Stimulated activated CD4-positive, alpha-beta T cell treated with anti-CD3 and anti-CD28 coated beads, Interleukin-4, amount 100 ng/mL, for 24 hours (primary cell): Measurements from ENCODE around the gene ACTBL2.
"Not testable (repeated sequence)": the region's sequence is repeated elsewhere in the genome, so short reads cannot be mapped to it uniquely, and the experiment has no call there.

Experiments used
- DNase-seq: peaks from one replicate; pipeline ENCODE4 v3.0.0-alpha.2; 2020

ACTBL2 gene

DNA sequence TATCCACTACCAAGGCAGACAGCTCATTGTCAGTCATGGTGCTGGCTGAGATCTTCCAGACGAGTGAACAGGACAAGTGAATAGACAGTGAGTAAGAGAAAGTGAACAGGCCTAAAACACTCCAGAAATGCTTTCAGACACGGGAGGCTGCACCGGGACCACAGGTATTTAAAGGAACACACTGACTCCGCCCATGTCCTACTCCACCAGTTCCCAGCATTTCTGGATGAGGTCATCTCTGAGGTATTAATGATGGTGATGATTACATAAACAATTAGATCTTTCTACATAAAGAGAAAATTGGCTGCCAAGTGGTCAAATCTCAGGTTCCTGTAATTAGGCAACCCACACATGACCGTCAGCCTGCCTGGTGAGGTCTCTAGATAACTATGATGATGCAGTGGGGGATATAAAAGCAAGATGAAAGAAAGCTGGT lies at the start of gene ACTBL2:
TSS of gene ACTBL2 (minus strand) at position 141 of the 436 bp plus-strand sequence. CDS start at position 37, 104 bp downstream.
- DNase-seq, result no peak

DNA sequence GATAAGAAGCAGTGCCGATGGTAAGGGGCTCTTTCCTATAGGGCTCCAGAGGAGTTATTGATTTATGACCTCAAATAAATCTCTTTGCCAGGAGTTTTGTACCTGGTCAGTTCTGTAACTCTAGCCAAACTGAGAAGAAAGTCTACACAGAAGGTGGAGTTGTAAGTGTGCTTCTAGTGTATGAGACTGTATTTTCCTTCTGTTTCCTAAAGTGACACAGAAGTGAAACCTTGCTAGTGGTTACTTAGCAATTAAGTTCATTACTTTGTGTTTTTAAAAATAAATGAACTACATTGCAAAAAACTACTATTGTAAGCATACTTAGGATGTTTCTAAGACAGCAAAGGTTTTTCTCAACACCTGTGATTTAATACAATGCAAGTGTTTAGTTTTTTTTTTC lies 48.7 kb upstream of the ACTBL2 start:
- no peak for DNase-seq

DNA sequence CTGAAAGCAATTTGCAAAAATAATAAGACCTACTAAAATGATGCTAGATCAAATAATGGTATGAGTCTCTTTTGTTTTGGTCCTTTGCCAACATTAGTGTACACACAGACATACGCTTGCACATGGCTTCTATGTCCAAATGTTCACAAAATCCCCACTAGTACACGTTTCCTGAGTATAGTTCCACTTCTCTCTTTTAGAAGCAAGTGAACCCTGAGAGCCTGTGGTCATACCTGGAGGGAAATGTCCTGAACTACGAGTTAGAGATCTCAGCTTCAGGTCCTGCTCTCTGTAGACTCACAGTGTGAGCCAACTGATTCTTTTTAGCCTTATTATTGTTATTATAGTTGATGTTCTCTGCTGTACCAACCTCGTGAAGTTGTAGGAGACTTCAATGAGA lies 47.3 kb upstream of the ACTBL2 start:
- no peak for DNase-seq

DNA sequence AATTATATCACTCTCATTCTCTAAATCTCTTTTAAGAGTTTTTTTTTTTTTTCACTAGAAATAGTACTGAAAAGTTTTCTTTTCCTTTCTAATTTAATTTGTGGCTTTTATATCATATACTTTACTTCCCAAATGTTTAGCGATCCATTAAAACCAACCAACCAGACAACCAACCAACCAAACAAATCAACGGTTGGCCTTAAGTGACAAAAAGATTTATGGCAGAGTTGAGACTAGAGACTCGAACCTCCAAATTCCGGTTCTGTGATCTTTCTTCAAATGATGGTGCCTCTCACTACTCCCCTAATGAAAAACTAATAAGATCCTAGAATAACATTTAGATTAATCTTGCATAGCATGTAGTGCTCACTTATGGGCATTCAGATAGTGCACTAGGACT lies 45.3 kb upstream of the ACTBL2 start:
- no peak for DNase-seq

DNA sequence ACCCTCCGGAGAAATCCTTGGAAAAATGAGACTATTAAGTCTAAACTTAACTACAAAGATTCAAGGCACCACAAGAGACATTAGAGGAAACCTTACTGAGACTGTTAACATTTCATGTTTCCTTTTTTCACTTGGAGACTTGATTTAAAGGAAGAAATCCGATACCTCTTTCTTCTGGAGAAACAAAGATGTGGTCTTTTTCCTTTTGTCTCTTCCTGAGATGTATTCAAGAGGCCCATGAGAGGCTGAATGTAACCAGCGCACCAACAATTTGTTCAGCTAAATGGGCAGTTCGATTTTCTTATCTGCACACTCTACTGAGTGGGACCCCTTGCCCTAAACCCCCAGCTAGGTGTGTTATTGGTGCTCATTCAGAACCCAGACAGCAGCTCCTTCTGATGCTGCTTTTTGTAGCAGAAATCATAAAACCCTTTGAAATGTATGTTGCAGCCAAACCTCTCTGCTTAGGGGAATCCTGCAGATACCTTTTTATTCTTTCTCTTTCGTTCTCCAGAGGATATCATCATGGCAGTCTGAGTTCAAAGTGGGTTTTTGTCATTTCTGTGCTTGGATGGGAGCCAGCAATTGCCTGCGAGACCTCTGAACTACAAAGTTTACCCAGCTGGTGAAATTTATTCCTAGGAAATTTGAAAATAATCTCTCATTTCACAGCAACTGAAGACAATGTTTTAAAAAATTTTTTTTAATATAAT lies 41.9 kb upstream of the ACTBL2 start:
- no peak for DNase-seq

DNA sequence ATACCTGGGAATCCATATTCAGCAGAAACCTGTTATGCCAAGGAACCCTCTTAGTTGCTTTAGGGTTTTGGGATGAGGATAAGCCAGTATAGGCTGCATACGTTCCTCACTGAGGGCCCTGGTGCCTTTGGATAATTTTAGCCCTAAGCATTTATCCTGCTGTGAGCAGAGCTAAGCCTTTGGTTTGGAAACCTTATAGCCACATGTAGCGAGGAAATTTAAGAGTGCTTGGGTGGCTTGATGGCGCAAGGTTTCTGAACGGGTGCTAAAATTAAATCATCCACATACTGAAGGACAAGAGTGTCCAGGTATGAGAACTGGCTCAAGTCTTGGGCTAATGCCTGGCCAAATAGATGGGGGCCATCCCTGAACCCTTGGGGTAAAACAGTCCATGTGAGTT lies 39.9 kb upstream of the ACTBL2 start:
- DNase-seq, result not testable (repeated sequence)

DNA sequence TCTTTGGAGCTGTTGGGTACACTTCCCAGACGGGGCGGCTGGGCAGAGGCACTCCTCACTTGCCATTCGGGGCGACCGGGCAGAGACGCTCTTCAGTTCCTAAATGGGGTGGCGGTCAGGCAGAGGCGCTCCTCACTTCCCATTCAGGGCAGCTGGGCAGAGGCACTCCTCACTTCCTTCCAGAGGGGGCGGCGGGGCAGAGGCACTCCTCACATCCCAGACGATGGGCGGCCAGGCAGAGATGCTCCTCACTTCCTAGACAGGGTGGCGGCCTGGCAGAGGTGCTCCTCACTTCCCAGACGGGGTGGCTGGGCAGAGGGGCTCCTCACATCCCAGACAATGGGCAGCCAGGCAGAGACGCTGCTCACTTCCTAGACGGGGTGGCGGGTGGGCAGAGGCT lies 35.8 kb upstream of the ACTBL2 start:
- not testable (repeated sequence) for DNase-seq

DNA sequence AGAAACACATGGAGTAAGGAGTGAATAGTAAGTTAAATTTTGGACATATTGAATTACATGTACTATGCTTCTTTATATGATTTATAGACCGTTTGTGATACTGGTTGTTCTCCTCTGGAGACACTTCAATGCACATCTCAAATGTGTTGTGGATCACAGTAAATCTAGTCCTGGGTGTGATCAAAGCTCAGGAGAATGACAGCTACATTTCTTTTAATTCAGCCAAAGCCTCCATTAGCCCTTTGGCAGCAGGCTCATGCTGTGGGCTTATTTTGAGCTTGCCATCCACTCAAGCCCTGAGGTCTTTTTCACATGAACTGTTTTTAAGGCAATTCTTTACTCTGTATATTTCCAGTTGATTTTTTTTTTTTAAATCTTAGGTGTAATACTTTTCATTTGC lies 34.6 kb upstream of the ACTBL2 start:
- DNase-seq, result no peak

DNA sequence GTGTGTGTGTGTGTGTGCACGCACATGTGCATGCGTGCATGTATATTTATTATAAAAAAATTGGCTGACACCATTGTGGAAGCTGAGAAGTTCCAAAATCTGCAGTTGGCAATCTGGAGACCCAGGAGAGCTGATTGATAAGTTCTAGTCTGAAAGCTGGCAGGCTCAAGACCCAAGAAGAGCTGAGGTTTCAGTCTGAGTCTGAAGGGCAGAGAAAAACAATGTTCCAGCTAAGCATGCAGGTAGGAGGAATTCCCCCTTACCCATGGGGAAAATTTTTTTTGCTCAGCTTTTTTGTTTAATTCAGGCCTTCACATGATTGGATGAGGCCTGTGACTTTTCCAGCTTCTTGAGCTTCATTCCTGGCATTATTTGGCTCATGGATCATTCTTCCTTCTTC lies 31.2 kb upstream of the ACTBL2 start:
- DNase-seq, result no peak

DNA sequence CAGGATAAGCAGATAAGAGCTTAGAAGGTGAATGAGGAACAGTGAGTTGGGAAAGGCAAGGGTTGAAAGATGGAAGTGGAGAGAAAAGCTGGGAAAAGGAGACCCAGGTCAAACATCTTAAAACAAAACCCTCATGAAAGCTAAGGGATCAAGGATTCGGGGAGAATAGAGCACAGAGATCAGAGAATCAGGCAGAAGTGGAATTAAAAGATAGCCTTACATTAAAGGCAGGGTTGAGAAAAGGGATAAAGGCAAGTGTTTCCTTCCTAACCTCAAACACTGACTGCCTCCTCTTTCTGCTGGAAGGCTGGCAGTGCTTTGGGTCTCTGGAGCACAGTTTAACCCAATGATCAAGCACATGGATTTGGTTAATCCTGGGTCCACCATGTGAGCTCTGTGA lies 28.7 kb upstream of the ACTBL2 start:
- DNase-seq, result no peak

DNA sequence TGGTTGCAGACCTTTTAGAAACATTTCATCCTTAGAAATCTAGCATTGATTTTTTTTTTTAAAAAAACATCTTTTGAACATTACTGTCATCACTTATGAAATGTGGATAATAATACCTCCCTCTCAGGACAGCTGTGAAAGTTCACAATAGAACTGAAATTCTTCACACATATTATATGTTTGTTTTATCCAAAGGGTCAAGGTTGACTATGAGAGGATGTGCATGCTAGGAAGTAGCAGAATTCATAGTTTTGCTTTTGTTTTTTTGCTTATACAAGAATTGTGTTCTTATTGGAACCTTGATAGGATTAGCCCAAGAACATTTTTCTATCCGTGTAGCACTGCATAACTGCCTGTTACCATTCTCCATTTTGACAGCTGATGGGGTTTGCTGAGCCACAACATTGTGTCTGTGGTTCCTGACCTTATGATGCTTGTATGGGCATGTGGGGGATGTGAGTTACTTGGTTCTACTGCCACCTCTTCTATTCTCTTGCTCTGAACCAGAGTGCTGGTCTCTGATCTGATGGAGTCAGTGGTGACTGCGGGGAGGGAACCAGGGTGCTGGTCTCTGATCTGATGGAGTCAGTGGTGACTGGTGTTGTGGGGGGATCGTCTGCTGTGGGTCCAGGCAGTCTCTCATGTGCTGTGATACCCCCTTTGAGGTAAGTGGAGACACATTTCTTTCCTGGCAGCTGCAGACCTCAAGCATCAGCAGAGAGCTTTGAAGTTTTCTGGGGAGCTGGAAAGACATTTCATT lies 27.1 kb upstream of the ACTBL2 start:
- DNase-seq, result no peak

DNA sequence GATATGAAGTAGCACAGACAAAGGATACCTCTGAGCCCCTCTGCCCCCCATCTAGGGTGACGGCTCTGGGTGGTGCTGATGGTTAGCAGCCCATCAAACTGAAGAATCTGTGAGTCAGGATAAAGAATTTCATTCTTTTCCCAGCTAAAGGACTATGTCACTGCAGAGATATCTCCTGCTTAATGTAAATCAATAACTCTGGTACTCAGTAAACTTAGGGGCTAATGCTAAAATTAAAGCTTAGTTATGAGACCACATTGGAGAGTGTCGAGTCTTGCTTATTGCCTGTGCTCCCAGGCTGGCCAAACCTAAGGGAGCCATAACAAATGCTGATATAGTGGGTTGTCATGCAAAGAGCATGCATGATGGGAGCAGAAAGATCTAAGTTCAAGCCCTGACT lies 25.6 kb upstream of the ACTBL2 start:
- no peak for DNase-seq

DNA sequence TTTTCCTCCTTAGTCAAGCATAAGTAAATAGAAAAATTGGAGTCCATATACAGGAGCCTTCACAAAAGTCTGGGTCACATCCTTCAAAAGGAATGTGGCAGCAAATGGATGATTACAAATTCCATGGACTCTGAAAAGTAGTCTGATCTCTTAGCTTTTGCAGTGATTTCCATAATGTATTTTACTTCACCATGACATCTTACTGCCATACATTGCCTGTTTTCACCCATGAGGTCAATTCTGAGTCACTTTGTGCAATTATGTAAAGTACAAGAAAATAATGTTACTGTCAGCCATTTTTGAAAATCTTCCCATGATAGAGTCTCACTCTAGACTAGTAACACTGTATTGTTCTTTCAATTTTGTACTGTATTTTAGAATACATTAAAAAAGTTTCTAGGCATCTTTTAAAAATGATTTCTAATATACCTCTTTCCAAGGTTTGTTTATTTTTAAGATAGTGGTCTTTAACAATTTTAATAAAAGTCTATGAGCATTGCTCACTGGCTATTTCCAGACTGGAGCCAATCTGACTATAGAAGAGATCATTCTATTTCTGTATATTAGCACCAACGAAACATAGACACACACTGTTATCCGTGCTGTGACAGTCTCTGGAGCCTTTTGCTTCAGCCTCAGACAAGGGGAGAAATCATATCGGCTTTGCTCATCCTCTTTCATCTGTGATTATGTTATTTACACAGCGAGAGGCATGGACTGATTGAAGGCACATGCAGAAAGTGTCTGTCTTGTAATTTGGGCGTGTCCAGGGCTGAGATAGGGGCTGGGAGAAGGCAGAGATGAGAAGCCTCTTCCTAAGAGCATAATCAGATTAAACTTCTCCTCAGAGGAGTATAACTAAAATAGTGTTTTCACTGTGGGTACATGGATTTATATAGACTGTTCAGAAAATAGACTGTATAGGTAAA lies 22.9 kb upstream of the ACTBL2 start:
- no peak for DNase-seq

DNA sequence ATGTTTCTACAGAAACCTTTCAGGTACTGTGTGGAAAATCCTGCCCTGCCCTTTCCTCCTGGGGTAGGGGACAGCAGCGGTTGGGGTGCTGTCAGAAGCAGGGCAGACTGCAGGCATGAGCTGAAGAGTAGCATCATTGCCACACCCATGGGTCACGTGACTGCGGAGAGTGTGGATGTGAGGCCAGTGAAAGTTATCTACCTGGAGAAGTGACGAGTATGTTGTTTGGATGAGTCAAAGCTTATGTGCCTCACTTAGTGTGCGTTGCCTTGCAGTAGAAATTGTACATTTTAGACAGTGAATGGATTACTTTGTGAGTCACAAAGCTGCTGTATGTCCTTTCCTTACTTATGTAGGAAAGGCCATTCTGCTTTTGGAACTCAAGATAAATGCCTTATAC lies 21.7 kb upstream of the ACTBL2 start:
- no peak for DNase-seq

DNA sequence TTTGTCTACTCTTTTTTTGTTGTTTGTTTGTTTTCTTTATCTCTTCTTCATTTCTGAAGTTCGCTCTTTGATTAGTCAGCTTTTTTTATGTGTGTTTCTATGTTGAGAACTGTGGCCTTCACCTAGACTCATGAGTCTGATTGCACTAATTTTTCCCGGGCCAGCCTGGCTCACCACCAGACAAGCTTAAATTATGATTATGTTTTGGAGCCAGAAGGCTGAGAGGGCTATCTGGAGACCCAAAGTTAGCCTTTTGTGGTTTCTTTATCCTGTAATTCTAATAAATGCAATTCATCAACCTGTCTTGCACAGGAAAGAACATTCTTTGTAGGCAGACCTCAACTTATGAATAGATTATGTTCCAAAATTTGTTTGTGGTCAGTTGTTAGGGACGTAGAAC lies 20.8 kb upstream of the ACTBL2 start:
- no peak for DNase-seq

DNA sequence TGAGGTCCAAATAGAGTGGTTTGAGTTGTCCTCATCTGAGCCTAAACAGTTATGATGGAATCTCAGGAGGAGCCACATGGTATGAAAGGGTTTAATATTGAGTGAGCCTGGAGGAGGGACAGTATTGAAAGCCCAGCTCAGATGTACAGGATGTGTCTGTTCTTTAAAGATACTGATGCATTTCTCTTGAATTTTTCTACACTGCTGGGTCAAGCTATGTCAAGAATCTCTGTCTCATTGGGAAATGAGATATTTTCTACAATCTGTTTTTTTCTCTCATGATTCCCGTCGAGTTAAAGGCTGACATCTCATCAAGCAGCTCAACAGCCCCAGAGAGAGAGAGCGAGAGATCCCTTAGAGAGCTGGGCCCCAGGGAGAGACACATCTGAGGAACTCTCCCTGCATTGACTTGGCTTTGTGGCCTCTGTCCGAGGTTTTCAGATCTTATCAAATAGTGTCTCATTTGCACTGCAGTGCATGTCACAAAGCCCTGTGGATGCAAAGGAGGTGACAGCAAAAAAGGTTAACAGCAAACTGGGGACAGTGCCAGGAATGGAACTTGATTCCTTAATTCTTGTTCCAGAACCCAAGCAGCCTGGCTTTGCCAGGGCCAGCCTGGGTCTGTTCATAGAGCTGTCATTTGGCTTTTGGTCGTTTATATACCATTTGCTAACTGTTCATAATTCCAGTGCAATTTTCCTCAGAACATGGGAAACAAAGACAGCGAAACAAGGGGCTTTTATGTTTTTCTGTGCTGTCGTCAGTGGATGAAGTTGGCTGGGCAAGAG lies 19.0 kb upstream of the ACTBL2 start:
- DNase-seq, result no peak

DNA sequence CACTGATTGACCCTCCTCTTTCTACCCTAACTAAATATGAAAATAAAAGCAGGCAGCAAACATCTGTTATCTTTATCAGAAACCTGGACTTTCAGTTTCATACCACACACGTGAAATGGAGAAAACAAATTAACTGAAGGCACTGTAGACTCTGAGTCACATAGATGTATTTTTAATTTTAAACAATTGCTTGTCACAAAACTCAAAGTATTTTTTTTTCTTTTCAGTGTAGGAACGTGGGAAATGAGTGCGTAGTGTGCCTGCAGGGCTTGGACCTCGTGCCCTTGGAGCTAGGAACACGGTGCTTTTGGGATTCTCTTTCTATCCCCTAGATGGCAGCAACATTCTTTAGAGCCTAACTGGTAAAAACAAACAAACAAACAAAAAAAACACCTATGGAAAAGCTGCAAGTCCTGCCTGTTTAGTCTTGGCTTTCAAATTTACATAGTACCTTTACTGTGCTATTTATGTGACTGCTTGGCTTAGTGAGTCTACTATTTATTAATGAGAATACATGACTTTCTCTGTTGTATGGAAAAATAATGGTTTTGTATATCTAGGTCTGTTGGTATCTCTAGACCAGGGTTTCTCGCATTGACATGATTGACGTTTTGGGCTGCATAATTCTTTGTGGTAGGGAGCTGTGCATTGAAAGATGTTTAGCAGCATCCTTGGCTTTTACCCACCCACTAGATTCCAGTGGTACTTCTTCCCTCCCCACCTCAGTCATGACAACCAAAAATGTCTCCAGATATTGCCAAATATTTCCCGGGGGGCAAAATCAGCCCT lies 16.8 kb upstream of the ACTBL2 start:
- DNase-seq, result no peak

DNA sequence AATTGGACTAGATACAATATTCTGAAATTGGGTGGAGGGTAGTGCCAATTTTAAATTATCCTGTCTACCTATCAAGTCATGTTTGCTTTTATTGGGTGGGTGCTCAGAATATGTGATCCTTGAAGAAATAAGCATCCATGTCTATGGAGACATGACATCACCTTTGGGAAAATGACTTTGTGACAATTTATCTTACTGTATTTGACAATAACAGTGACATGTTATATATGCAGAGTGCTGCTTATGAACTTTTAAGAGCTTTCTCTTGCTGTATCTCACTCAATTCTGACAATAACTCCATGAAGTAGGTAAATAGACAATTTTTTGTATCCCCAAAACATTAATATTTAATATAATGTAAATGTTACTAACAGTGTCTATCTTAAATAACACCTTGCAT lies 15.1 kb upstream of the ACTBL2 start:
- no peak for DNase-seq

DNA sequence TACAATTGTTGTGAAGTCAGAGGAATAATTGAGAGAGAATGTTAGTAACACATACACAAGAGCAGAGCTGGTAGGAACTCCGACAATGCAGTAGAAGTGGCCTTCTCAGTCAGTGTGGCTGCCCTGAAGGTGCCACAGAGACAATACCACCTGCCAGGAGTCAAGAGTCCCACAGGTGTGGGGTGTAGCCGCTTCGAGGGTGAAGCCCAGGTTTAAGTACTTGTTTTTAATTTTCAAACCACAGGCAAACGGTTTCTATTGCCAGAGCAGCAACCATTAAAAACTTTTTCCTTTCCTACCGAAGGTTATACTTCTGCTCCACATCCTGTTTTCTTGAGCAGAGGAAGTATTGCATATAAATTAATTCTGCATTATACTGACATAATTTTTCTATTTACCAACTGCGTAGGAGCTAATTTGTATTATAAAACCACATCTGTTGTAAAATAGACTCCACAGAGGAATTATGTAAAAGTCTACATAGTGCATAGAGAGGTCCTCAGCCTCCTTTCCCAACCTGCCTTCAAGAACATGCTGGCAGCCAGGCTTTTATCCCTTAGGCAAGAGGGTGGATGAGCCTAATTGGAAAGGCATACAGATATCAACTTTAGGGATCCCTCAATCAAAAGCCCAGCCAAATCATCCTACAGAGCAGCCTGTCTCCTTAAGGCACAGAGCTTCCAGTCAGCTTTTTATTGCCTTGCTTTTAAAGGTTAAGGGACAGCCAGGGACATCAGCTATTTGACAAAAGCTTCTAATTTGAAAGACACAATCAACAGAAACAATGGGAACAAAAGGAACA lies 12.9 kb upstream of the ACTBL2 start:
- DNase-seq, result no peak
